Measurements from ENCODE around the gene REM2.
"Not testable (repeated sequence)": the region's sequence is repeated elsewhere in the genome, so short reads cannot be mapped to it uniquely, and the experiment has no call there.

Gene REM2

DNA sequence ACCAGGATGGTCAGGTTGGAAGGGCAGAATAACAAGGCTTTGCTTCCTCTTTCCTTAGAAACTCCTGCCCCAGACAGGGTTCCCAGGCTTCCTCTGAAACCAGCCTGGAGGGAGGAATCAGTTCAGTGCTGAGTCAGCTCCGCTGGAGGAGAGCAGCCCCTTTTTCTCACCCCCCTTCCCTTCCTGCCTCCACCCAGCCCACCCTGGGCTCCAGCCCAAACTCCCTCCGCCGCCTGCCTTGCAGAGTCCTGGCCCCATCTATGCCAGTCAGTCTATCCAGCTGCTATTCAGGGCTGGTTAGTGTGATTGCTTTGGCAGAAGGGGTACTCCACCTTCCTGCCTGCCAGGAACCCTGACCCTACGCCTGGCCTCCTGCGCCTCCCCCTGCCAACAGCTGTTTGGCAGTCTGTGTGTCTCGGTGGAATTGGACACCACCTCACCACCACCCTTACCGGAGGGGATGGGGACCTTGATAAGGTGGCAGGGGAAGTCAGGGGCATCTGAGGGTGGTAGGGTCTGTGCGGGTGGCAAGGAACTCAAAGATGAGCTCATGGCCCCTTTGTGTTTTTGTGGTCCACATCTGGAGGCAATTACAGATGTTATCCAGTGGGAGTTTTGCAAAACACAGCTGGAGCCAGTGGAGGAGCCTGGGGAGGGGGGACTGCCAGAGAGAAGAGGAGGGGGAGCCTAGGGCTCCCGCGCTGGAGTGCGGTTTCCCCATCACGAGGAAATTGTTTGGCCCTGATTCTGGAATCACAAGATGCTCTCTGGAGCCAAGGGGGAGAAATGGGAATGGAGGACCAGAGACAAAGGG is 34.5 kb upstream of the REM2 start:
- no peak for DNase-seq (ENCODE audit: low spot score)

GRCh38 chr14:22849212-22849819 is 33.7 kb upstream of the REM2 start:
- no peak for DNase-seq (ENCODE audit: low spot score)

DNA sequence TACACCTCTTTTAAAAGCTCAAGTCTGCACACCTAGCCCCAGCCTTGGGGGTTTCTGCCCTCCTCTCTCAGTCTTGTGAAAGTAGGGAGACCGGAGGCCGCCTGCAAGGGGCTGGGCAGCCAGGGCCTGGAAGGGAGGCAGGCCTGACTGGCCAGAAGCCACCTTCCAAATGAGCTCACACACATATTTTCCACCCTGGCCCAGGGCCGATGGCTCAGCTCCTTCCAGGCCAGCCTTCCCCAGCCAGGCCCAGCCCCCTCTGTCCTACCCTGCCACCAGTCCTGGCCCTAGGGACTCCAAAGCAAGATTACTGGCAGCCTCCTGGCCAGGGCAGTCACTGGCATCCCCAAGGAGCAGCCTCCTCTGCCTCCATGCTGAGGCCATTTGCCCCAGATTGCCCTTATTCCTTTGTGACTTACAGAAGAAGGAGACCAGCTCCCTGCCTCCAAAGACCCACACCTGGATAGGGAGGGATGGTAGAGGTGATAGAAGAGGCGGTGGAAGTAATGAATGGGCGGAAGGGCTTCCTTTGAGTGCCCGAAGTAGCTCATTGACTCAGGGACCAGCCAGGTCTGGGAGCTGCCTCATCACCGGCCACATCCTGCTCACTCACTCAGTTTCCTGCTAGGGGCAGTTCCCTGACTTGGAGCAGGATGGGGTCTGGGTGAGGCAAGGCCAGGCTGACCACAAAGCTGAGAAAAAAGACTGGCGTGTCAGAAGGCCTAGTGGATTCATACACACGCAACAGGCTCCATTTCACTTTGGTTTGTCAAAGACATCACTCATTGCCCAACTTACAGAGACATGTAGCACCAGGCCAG is 31.9 kb upstream of the REM2 start:
- DNase-seq (ENCODE audit: low spot score), result no peak

- not testable (repeated sequence) for DNase-seq (ENCODE audit: low spot score)
Measured at GRCh38 chr14:22852178-22852577, 30.8 kb upstream of the REM2 start.

GRCh38 chr14:22852599-22852939 is 30.5 kb upstream of the REM2 start:
- no peak for DNase-seq (ENCODE audit: low spot score)

DNA sequence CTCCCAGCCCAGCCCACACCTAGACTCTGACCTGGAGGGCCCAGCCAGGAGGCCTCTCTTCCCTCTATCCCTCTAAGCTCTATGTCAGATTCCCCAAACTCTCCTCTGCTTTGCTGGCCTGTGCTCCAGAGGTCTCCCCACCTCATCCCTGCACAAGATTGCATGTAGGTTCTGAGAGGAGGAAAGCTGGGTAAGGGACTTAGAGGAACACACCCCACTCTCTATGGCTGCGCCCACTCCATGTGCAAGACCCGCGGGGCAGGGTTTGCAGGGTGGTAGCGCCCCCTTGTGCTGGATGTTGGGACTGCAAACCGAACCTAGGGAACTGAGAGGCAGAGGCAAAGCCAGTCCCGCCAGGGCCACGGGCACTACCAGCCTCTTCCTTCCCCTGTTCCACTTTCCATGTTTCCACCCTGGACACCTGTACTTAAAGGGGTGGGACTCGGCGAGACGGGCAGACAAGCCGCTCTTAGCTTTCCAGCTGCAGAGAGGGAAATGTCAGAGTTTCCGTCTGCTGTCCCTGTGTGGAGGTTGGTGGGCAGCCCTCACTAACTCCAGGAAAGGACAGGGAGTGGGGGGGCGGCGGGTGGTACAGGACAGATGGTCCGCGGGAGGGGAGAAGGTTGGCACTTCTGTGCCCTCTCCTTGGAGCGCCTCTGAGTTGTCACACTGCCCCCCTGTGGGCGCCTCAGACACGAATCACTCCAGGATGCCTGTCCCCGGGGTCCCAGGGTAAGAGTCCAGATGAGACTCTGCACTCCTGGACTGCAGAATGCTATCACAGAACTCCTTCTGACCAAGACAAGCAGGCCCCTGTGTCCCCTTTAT is 29.9 kb upstream of the REM2 start:
- peak; percentile 70 for DNase-seq (ENCODE audit: low spot score)

GRCh38 chr14:22854296-22854695 is 28.7 kb upstream of the REM2 start:
- DNase-seq (ENCODE audit: low spot score), result not testable (repeated sequence)

DNA sequence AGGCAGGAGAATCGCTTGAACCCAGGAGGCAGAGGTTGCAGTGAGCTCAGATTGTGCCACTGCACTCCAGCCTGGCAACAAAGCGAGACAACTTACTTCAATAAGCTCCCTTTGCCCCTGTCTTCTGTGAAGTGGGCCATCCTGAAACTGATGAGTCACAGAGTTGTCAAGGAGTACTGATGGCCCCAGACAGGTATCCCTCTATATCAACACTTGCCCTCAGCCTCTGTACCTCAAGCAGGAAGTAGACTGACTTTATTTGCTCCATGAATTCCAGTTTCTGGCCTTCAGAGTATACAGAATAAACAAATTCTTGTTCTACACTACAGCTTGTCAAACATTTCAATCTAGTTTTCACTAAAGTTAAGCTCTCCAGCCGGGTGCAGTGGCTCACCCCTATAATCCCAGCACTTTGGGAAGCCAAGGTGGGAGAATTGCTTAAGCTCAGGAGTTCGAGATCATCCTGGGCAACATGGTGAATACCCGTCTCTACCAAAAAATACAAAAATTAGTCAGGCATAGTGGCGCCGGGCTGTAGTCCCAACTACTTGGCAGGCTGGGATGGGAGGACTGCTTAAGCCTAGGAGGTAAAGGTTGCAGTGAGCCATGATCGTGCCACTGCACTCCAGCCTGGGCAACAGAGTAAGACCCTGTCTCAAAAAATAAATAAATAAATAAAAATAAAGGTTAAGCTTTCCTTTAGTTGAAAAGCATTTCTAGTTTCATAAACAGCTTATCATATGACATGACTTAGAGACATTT is 27.9 kb upstream of the REM2 start:
- DNase-seq (ENCODE audit: low spot score), result no peak

- DNase-seq (ENCODE audit: low spot score), result no peak
Measured at GRCh38 chr14:22856428-22856827, 26.6 kb upstream of the REM2 start.

GRCh38 chr14:22860377-22860776 is 22.6 kb upstream of the REM2 start:
- DNase-seq (ENCODE audit: low spot score), result not testable (repeated sequence)

GRCh38 chr14:22861651-22862050 is 21.4 kb upstream of the REM2 start:
- no peak for DNase-seq (ENCODE audit: low spot score)

DNA sequence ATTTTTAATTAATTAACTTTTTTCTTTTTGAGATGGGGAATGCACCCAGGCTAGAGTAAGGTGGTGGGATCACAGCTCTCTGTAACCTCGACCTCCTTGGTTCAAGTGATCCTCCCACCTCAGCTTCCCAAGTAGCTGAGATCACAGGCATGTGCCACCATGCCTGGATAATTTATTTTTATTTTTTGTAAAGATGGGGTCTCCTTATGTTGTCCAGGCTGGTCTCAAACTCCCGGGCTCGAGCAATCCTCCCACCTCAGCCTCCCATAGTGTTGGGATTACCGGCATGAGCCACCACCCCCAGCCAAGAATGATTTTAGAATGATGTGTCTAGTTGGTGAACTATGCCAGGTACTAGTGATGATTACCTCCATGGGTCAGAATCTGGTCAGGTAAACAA is 18.0 kb upstream of the REM2 start:
- DNase-seq (ENCODE audit: low spot score), result no peak

- no peak for DNase-seq (ENCODE audit: low spot score)
Measured at GRCh38 chr14:22865424-22866405, 17.3 kb upstream of the REM2 start.

DNA sequence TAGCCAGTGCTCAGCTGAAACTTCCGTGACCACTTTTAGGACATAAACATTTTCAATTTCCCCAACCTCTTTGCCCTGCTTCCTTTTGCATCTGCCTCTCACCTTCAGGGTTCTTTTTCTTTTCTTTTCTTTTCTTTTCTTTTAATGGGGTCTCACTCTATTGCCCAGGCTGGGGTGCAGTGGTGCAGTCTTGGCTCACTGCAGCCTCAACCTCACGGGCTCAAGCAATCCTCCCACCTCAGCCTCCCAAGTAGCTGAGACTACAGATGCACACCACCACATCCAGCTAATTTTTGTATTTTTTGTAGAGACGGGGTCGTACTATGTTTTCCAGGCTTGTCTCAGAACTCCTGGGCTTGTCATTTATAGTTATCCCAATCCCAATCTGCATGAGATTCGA is 16.1 kb upstream of the REM2 start:
- no peak for DNase-seq (ENCODE audit: low spot score)

GRCh38 chr14:22870811-22871223 is 12.2 kb upstream of the REM2 start:
- no peak for DNase-seq (ENCODE audit: low spot score)

DNA sequence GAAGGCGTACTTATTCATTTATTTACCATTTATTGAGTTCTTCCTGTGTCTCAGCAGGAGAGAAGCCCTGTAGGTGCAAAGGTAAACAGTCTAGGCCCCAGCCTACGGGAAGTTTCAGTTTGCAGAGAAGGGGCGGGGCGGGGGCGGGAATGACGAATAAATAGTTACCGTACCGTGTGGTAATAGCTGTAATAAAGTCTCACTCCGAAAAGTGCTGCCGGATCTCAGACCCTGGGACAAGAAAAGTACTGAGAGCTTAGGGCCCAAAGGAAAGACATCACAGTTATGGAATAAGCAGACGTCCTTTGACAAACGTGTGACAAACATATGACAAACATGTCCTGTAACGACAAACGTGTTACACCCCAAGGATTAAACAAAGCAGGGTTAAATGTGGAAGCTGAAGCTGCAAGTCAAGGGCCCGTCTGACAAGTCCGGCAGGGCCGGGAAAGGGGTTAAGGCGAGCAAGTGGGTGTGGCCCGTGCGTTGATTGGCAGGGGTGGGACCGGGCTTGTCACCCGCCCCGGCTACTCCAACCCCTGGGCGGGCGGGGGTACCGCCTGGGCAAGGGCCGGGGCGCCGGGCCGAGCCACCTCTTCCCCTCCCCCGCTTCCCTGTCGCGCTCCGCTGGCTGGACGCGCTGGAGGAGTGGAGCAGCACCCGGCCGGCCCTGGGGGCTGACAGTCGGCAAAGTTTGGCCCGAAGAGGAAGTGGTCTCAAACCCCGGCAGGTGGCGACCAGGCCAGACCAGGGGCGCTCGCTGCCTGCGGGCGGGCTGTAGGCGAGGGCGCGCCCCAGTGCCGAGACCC is 11.6 kb upstream of the REM2 start, which contains the start of gene LRP10:
TSS of gene LRP10 (plus strand) at position 517 of the 809 bp plus-strand sequence. CDS start 564 bp downstream, outside the sequence.
- peak; percentile 73 for DNase-seq (ENCODE audit: low spot score)

GRCh38 chr14:22872033-22872832 is 10.8 kb upstream of the REM2 start:
- peak; percentile 78 for DNase-seq (ENCODE audit: low spot score)

All from SK-N-DZ (cell line).